Measurements from ENCODE around the gene DNER. TPM values are rescaled to one million over a fixed set of nuclear protein-coding genes. Genes with fewer than 3 reads are reported as not detected.

The DNER gene
- total and polyA plus RNA-seq, 2 experiments from 2014 or later, result 0.39 to 0.65 TPM

DNA sequence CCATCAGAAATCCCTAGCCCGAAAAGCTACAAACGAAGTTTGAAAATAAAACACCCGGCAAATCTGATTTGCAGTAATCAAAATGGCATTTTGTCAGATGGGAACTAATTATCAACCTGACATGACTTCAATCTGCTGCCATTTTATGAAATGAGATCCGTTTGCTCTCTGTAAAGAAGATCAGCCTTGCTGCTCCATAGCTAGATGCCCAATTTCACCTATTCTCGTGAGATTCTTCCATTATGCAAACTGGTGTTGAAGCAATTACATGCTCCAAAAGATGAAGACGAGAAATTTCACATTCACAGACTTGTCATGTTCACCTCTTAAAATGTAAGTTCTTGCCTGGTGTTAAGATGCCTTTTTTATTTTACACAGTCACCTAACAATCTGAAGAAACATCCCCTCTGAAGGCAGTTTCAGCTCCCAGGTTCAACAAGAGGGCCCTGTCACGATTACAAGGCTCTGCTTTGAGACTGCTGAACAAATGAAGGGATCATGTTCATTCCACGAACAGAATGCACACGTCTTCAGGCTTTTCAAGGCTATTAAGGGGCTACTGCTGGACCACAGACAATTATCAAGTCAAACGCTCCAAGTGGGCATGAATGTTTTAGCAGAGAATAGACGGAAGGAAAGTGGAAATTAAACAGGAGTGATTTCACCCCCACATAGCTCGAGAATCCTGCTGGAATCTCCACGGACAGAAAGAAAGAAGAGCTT lies 270.6 kb downstream of the DNER start:
- H3K4me3 ChIP-seq, result no peak overlapping the region
- WGBS, 2 experiments (ENCODE audit: low coverage in 1 of 2, low lambda C conversion rate in 2 of 2, missing lambda C conversion rate in 2 of 2), result 82 to 85% methylated on average over 13 of the region's 13 CpGs
- DNase-seq, result no peak
- H4K20me1 ChIP-seq (ENCODE audit: insufficient read depth), result no peaks in the 10 kb centered on the region
- H3K79me2 ChIP-seq (ENCODE audit: insufficient read depth), result no peaks in the 10 kb centered on the region
- peaks cover 31% of the 10 kb centered on the region for H3K4me1 ChIP-seq (ENCODE audit: insufficient read depth)
- H3K27me3 ChIP-seq (replicated peaks; ENCODE audit: insufficient read depth), result no peaks in the 10 kb centered on the region
- no peak overlapping the region for H3K27ac ChIP-seq
- in situ Hi-C loops (cut with MboI), result loop anchor here (25.0 kb wide), 1 partner anchor 756 kb away; no protein-coding TSS in a partner anchor
- peaks cover 27% of the 10 kb centered on the region for H3F3A ChIP-seq (ENCODE audit: insufficient read depth)
- H3K4me2 ChIP-seq (ENCODE audit: unreplicated experiment), result no peak overlapping the region
- TF ChIP-seq EZH2 (IDR thresholded peaks at IDR 0.05; ENCODE audit: insufficient read depth, poor library complexity, severe bottlenecking) (no peak), EZH2phosphoT487 (IDR thresholded peaks at IDR 0.05; ENCODE audit: insufficient read depth, low read depth) (no peak)
- no peaks in the 10 kb centered on the region for H3K9me3 ChIP-seq (ENCODE audit: low read depth)
- no peak overlapping the region for H3K9ac ChIP-seq
- H3K36me3 ChIP-seq (ENCODE audit: low read depth), result no peaks in the 10 kb centered on the region
- H2AFZ ChIP-seq, result peak overlapping the region; percentile 83
- no peaks in the 10 kb centered on the region for H3K9me2 ChIP-seq (ENCODE audit: insufficient read depth)

DNA sequence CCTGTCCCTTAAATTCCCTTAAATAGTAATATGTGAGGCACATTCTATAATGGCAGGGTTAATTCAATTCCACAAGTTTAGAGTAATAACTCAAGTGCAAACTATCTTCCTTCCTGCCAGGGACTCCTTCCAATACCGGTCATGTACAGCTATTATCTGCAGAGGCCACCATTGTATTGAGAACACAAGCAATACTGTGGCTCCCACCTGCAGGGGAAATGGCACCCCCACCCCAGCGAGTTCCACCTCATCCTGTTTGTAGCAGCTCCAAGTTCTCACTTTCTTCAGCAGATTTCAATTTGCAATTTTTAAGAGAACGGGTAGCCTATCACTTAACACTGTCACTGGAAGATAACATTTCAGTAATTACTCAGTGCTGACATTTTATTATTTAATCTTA lies 271.2 kb downstream of the DNER start:
- peaks cover 27% of the 10 kb centered on the region for H3F3A ChIP-seq (ENCODE audit: insufficient read depth)
- no peak for TF ChIP-seq EZH2 (IDR thresholded peaks at IDR 0.05; ENCODE audit: insufficient read depth, poor library complexity, severe bottlenecking)
- no peak for TF ChIP-seq EZH2phosphoT487 (IDR thresholded peaks at IDR 0.05; ENCODE audit: insufficient read depth, low read depth)
- no peak for DNase-seq
- no peaks in the 10 kb centered on the region for H3K36me3 ChIP-seq (ENCODE audit: low read depth)
- no peak overlapping the region for H3K9ac ChIP-seq
- no peaks in the 10 kb centered on the region for H3K9me2 ChIP-seq (ENCODE audit: insufficient read depth)
- in situ Hi-C loops (cut with MboI), result loop anchor here (25.0 kb wide), 1 partner anchor 756 kb away; no protein-coding TSS in a partner anchor
- H4K20me1 ChIP-seq (ENCODE audit: insufficient read depth), result no peaks in the 10 kb centered on the region
- H3K9me3 ChIP-seq (ENCODE audit: low read depth), result no peaks in the 10 kb centered on the region
- 88 to 95% methylated on average over 3 of the region's 3 CpGs for WGBS, 2 experiments (ENCODE audit: low coverage in 1 of 2, low lambda C conversion rate in 2 of 2, missing lambda C conversion rate in 2 of 2)
- no peak overlapping the region for H3K4me2 ChIP-seq (ENCODE audit: unreplicated experiment)
- H3K4me1 ChIP-seq (ENCODE audit: insufficient read depth), result peaks cover 31% of the 10 kb centered on the region
- H3K79me2 ChIP-seq (ENCODE audit: insufficient read depth), result no peaks in the 10 kb centered on the region
- no peak overlapping the region for H2AFZ ChIP-seq
- H3K27ac ChIP-seq, result no peak overlapping the region
- no peak overlapping the region for H3K4me3 ChIP-seq
- H3K27me3 ChIP-seq (replicated peaks; ENCODE audit: insufficient read depth), result no peaks in the 10 kb centered on the region

DNA sequence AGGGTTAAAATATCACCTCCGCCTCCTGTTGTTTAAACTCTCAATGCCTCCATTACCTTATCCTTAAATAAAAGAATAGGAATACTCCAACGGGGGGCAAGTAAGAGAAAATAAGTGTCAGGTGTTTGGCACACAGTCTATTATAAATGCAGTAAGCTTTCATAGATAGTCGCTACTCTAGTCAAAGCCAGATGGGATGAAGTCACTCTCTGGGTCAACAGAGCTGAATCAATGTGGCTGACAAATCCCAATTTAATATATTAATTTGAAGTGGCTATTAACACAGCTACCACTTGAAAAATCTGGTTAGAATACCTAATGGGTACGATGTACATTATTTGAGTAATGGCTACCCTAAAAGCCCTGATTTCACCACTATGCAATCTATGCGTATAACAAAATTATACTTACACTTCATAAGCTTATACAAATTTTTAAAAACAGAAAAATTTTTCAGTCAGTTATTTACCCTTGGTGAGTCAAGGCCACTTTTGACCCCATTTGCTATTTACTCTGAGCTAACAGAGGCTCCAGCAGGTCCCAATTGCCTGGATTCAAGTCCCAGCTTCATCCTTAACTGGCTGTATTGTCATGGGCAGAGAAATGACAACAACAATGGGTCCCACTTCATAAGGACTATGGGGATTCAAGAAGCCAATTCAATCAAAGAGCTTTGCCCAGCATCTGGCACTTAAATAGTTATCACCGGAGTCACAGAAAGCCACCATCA lies 275.8 kb downstream of the DNER start:
- Histone ChIP-seq H3K36me3 (ENCODE audit: low read depth) (no peaks in the 10 kb centered on the region), H3F3A (ENCODE audit: insufficient read depth) (no peaks in the 10 kb centered on the region), H3K9ac (no peak overlapping the region), H3K9me3 (ENCODE audit: low read depth) (no peaks in the 10 kb centered on the region), H4K20me1 (ENCODE audit: insufficient read depth) (no peaks in the 10 kb centered on the region), H2AFZ (no peak overlapping the region), H3K9me2 (ENCODE audit: insufficient read depth) (no peaks in the 10 kb centered on the region), H3K4me2 (ENCODE audit: unreplicated experiment) (no peak overlapping the region), H3K4me1 (ENCODE audit: insufficient read depth) (no peaks in the 10 kb centered on the region), H3K4me3 (no peak overlapping the region), H3K27ac (no peak overlapping the region), H3K27me3 (replicated peaks; ENCODE audit: insufficient read depth) (no peaks in the 10 kb centered on the region), H3K79me2 (ENCODE audit: insufficient read depth) (no peaks in the 10 kb centered on the region)
- 83 to 85% methylated on average over 6 of the region's 6 CpGs for WGBS, 2 experiments (ENCODE audit: low coverage in 1 of 2, low lambda C conversion rate in 2 of 2, missing lambda C conversion rate in 2 of 2)
- in situ Hi-C loops (cut with MboI), result loop anchor here (25.0 kb wide), 1 partner anchor 751 kb away; no protein-coding TSS in a partner anchor
- no peak for DNase-seq
- no peak for TF ChIP-seq EZH2 (IDR thresholded peaks at IDR 0.05; ENCODE audit: insufficient read depth, poor library complexity, severe bottlenecking)
- no peak for TF ChIP-seq EZH2phosphoT487 (IDR thresholded peaks at IDR 0.05; ENCODE audit: insufficient read depth, low read depth)

DNA sequence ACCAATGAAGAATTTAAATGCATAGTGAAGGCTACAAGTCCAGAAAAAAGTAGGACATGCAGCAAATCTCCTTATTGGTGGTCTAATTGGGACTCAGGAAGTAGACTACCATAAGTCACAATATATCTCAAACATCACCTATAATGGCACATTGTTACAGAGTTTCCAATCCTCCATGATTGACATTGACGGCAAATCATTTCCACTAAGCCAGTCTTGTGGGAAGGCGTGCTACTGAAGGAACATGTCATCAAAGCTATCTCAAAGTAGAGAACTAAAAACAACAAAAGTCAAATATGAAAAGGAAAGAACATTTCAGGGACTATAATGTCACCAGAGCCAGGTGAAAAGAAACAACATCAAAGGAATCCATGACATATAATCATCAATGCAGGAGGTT lies 276.9 kb downstream of the DNER start:
- Histone ChIP-seq H3K4me2 (ENCODE audit: unreplicated experiment) (no peak overlapping the region), H3K4me3 (no peak overlapping the region), H3K27ac (no peak overlapping the region), H3K79me2 (ENCODE audit: insufficient read depth) (no peaks in the 10 kb centered on the region), H4K20me1 (ENCODE audit: insufficient read depth) (no peaks in the 10 kb centered on the region), H3K36me3 (ENCODE audit: low read depth) (no peaks in the 10 kb centered on the region), H2AFZ (no peak overlapping the region), H3K9me2 (ENCODE audit: insufficient read depth) (no peaks in the 10 kb centered on the region), H3K27me3 (replicated peaks; ENCODE audit: insufficient read depth) (no peaks in the 10 kb centered on the region), H3K9me3 (ENCODE audit: low read depth) (no peaks in the 10 kb centered on the region), H3K4me1 (ENCODE audit: insufficient read depth) (no peaks in the 10 kb centered on the region), H3F3A (ENCODE audit: insufficient read depth) (no peaks in the 10 kb centered on the region), H3K9ac (no peak overlapping the region)
- in situ Hi-C loops (cut with MboI), result loop anchor here (25.0 kb wide), 1 partner anchor 750 kb away; no protein-coding TSS in a partner anchor
- TF ChIP-seq EZH2phosphoT487 (IDR thresholded peaks at IDR 0.05; ENCODE audit: insufficient read depth, low read depth) (no peak), EZH2 (IDR thresholded peaks at IDR 0.05; ENCODE audit: insufficient read depth, poor library complexity, severe bottlenecking) (no peak)
- DNase-seq, result no peak
- 86 to 92% methylated on average over 2 of the region's 2 CpGs for WGBS, 2 experiments (ENCODE audit: low coverage in 1 of 2, low lambda C conversion rate in 2 of 2, missing lambda C conversion rate in 2 of 2)

All from GM23248 (cell line).